Osteoblast (primary cell): ENCODE results near the gene DDR1. TPM values are rescaled to one million over a fixed set of nuclear protein-coding genes. Genes with fewer than 3 reads are reported as not detected.

ENCODE experiments used
- DNase-seq: peaks from one replicate; pipeline ENCODE4 v3.0.0; 2011; ENCODE audit warnings: low spot score, mixed read lengths; ENCODE audit not compliant: insufficient read length; ENCODE audit errors: missing footprints
- H2AFZ ChIP-seq: 2 replicates; pipeline ENCODE4 v1.6.0; 2011; ENCODE audit warnings: mild to moderate bottlenecking, low read length
- H3K27ac ChIP-seq: 2 replicates; pipeline ENCODE4 v1.5.1; 2011; ENCODE audit warnings: mild to moderate bottlenecking, low read depth, low read length, moderate library complexity
- H3K27me3 ChIP-seq: 2 replicates; pipeline ENCODE4 v1.6.0; 2012; ENCODE audit warnings: mild to moderate bottlenecking, control low read depth, inconsistent platforms, low read length, moderate library complexity; ENCODE audit not compliant: insufficient read depth
- H3K36me3 ChIP-seq: 2 replicates; pipeline ENCODE4 v1.5.1; 2011; ENCODE audit warnings: mild to moderate bottlenecking, low read length, control low read depth, moderate library complexity; ENCODE audit not compliant: insufficient read depth
- H3K4me1 ChIP-seq: 2 replicates; pipeline ENCODE4 v1.5.1; 2011; ENCODE audit warnings: mild to moderate bottlenecking, low read length, control low read depth, moderate library complexity; ENCODE audit not compliant: insufficient read depth
- H3K4me2 ChIP-seq: 2 replicates; pipeline ENCODE4 v1.6.0; 2011; ENCODE audit warnings: mild to moderate bottlenecking, low read length; ENCODE audit not compliant: insufficient read depth
- H3K4me3 ChIP-seq: fragments of 200-600 bp; sonication (generic); 3 replicates; pipeline ENCODE4 v1.5.1; 2012; ENCODE audit warnings: mild to moderate bottlenecking, low read length, inconsistent platforms; ENCODE audit not compliant: insufficient read depth
- H3K79me2 ChIP-seq: 2 replicates; pipeline ENCODE4 v1.6.0; 2012; ENCODE audit warnings: mild to moderate bottlenecking, low read length, control low read depth, inconsistent platforms; ENCODE audit not compliant: insufficient read depth
- H3K9me3 ChIP-seq: 2 replicates; pipeline ENCODE4 v1.5.1; 2011; ENCODE audit warnings: low read depth, low read length, control low read depth
- H4K20me1 ChIP-seq: 2 replicates; pipeline ENCODE4 v1.6.0; 2012; ENCODE audit warnings: mild to moderate bottlenecking, low read length, control low read depth; ENCODE audit not compliant: insufficient read depth
- CTCF ChIP-seq: IDR thresholded peaks from 2 replicates; pipeline ENCODE4 v1.5.1; 2011; ENCODE audit warnings: mild to moderate bottlenecking, low read depth, low read length, moderate library complexity; ENCODE audit errors: extremely low read depth
- total RNA-seq: library from RNA; depleted of rRNA; stranded (reverse); fragments of >200 nt; gene quantifications from 2 replicates; pipeline ENCODE4 v1.2.3, GENCODE V29; 2012

Gene DDR1
- total RNA-seq, 1 donor: 22.4 TPM

GRCh38 chr6:30879684-30880427, 4.5 kb upstream of the DDR1 start:
- Histone ChIP-seq H4K20me1 (no peaks in the 10 kb centered on the region), H3K27ac (no peak overlapping the region), H3K79me2 (no peaks in the 10 kb centered on the region), H3K27me3 (no peaks in the 10 kb centered on the region), H3K4me2 (no peak overlapping the region), H3K4me3 (no peak overlapping the region), H3K9me3 (no peaks in the 10 kb centered on the region), H2AFZ (no peak overlapping the region), H3K4me1 (peaks cover 23% of the 10 kb centered on the region), H3K36me3 (no peaks in the 10 kb centered on the region)
- no peak for TF ChIP-seq CTCF
- DNase-seq: peak; percentile 18

GRCh38 chr6:30880698-30881252, 3.5 kb upstream of the DDR1 start:
- H3K4me1 ChIP-seq: peaks cover 30% of the 10 kb centered on the region
- no peak for TF ChIP-seq CTCF
- no peak overlapping the region for H3K4me3 ChIP-seq
- no peaks in the 10 kb centered on the region for H3K27me3 ChIP-seq
- peaks cover 9% of the 10 kb centered on the region for H3K79me2 ChIP-seq
- H3K27ac ChIP-seq: no peak overlapping the region
- no peak overlapping the region for H2AFZ ChIP-seq
- no peak overlapping the region for H3K4me2 ChIP-seq
- H3K36me3 ChIP-seq: no peaks in the 10 kb centered on the region
- H3K9me3 ChIP-seq: no peaks in the 10 kb centered on the region
- DNase-seq: peak; percentile 43
- no peaks in the 10 kb centered on the region for H4K20me1 ChIP-seq

GRCh38 chr6:30881392-30882203, 2.7 kb upstream of the DDR1 start:
- no peak for TF ChIP-seq CTCF
- Histone ChIP-seq H3K79me2 (peaks cover 17% of the 10 kb centered on the region), H3K9me3 (no peaks in the 10 kb centered on the region), H3K27me3 (no peaks in the 10 kb centered on the region), H2AFZ (no peak overlapping the region), H3K4me3 (no peak overlapping the region), H3K36me3 (no peaks in the 10 kb centered on the region), H3K27ac (no peak overlapping the region), H3K4me2 (no peak overlapping the region), H4K20me1 (no peaks in the 10 kb centered on the region), H3K4me1 (peaks cover 32% of the 10 kb centered on the region)
- DNase-seq: peak; percentile 87
